OCI-LY7 (cell line): ENCODE measurements around the gene CHN2.

ENCODE experiments used
- CTCF ChIP-seq: fragments of 200-600 bp; sonication (generic); conservative IDR thresholded peaks from 2 replicates; pipeline ENCODE4 v1.5.1; 2014; ENCODE audit warnings: mild to moderate bottlenecking, antibody characterized with exemption, low read length, moderate library complexity, mixed read lengths
- EZH2phosphoT487 ChIP-seq: fragments of 200-600 bp; sonication (generic); IDR thresholded peaks from 2 replicates; pipeline ENCODE4 v1.6.1; 2018; ENCODE audit warnings: low read depth, borderline replicate concordance, mild to moderate bottlenecking, mixed run types, antibody characterized with exemption, low read length, moderate library complexity, mixed read lengths

- TF ChIP-seq CTCF, result no peak
- no peak for TF ChIP-seq EZH2phosphoT487
Measured at GRCh38 chr7:29146888-29147609, 47.5 kb upstream of the CHN2 start.
